ENCODE results near the gene IRF2. TPM values are rescaled to one million over a fixed set of nuclear protein-coding genes. Genes with fewer than 3 reads are reported as not detected.

IRF2 gene
- total and polyA plus RNA-seq, 2 of the 8 experiments (the other 6 are each of a cell fraction or from before 2014, with no cell fraction given): 13.8 to 17.0 TPM

DNA sequence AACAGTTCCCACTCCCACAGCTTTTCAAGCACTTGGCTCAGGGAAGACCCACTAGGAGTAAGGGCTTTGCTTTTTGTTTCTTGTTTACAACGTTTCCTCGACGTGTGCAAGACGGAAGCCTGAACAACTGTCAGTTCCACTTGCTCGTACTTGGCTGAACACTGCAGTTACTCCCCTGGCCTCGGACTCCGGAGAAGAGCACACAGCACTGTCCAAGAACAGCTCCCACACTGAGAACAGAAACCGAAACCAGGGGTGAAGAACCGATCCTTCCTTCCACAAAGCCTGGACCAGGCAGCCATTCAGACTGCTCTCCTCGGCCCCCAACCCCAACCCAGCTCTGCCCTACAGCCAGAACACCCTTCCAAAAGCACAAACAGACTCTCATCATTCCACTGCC is 25.5 kb downstream of the IRF2 start:
- H3K79me1 ChIP-seq (ENCODE audit: low read depth, low read length): peaks cover 7% of the 10 kb centered on the region; the same call in 1 of the 2 replicates
- TF ChIP-seq TBP (IDR thresholded peaks at IDR 0.05; ENCODE audit: low read depth, low read length) (no peak), CTCF (IDR thresholded peaks at IDR 0.05; ENCODE audit: control extremely low read depth in 1 of 3, insufficient read depth in 1 of 3, low read depth in 1 of 3, low read length in 3 of 3) (no peak), EP300 (IDR thresholded peaks at IDR 0.05; ENCODE audit: borderline replicate concordance in 1 of 2, low read depth in 2 of 2, low read length in 2 of 2) (no peak), CEBPB (IDR thresholded peaks at IDR 0.05; ENCODE audit: low read depth, low read length) (no peak), CHD2 (IDR thresholded peaks at IDR 0.05; ENCODE audit: low read length) (no peak), BCL11A (IDR thresholded peaks at IDR 0.05; ENCODE audit: low read depth in 2 of 2, low read length in 2 of 2) (no peak), SRF (IDR thresholded peaks at IDR 0.05; ENCODE audit: low read depth, low read length) (no peak), YY1 (IDR thresholded peaks at IDR 0.05; ENCODE audit: low read depth, low read length) (no peak), TAF1 (IDR thresholded peaks at IDR 0.05; ENCODE audit: low read depth, low read length) (no peak)
- H3K14ac ChIP-seq (ENCODE audit: insufficient read length): no peak overlapping the region
- 81% methylated on average over 10 of the region's 10 CpGs; no CpG with 5 or more reads in 1 of the 2 experiments for WGBS, 2 experiments (ENCODE audit: extremely low coverage in 1 of 2, insufficient coverage in 1 of 2, insufficient read length in 1 of 2, insufficient replicate concordance in 2 of 2, low coverage in 1 of 2, low lambda C conversion rate in 2 of 2, missing lambda C conversion rate in 1 of 2)
- H3K36me3 ChIP-seq (ENCODE audit: control insufficient read depth in 2 of 4, insufficient read depth in 4 of 4, low read length in 3 of 4): no peaks in the 10 kb centered on the region
- H3K56ac ChIP-seq (replicated peaks; ENCODE audit: insufficient read length, low read depth, low read length): no peak overlapping the region
- peak overlapping the region; percentile 5; the same call in 1 of the 2 replicates for H3K18ac ChIP-seq (ENCODE audit: extremely low read depth, low read length)
- peak overlapping the region; percentile 52 for H4K91ac ChIP-seq (replicated peaks; ENCODE audit: insufficient read length, low read length)
- peak overlapping the region; percentile 85; the same call in 1 of the 2 replicates for H2BK5ac ChIP-seq (ENCODE audit: low read depth, low read length)
- H3K4me2 ChIP-seq (ENCODE audit: insufficient read depth in 1 of 2, low read depth in 2 of 2, low read length in 2 of 2): peak overlapping the region; percentile 5 to 19; a peak in 2 of 4 replicates
- no peak overlapping the region for H3K27ac ChIP-seq (ENCODE audit: low read depth, low read length)
- peak overlapping the region in 1 of 4 experiments; percentile 17; a peak in 1 of 8 replicates for H3K4me3 ChIP-seq (ENCODE audit: extremely low read depth in 1 of 4, insufficient read depth in 2 of 4, low read depth in 3 of 4, low read length in 4 of 4)
- peaks cover 9 to 30% (median 26%) of the 10 kb centered on the region in 4 experiments for H3K4me1 ChIP-seq (replicated peaks in 1 of 4; ENCODE audit: control insufficient read depth in 3 of 4, insufficient read depth in 4 of 4, low read length in 3 of 4)
- DNase-seq (ENCODE audit: low read depth in 1 of 2, low spot score in 2 of 2) (no peak), FAIRE-seq (no peak)
- H4K8ac ChIP-seq (ENCODE audit: extremely low read depth, insufficient read depth, low read length): no peak overlapping the region
- peaks cover 3 to 4% of the 10 kb centered on the region in 2 experiments for H4K20me1 ChIP-seq (replicated peaks in 1 of 2; ENCODE audit: control insufficient read depth in 1 of 2, insufficient read depth in 2 of 2, low read length in 2 of 2)
- peaks cover 0 to 95% of the 10 kb centered on the region in 2 experiments for H3K79me2 ChIP-seq (ENCODE audit: control insufficient read depth in 1 of 2, insufficient read depth in 2 of 2, low read length in 2 of 2)
- no peak overlapping the region for H2AFZ ChIP-seq (ENCODE audit: low read length)
- no peaks in the 10 kb centered on the region for H3K23me2 ChIP-seq (ENCODE audit: low read depth, low read length)
- ChIA-PET POLR2A (ENCODE audit: partially characterized antibody) (interaction anchor here (1.0 to 1.1 kb wide), 2 partner anchors 9 to 11 kb away, joined by 3 to 5 read pairs; no protein-coding TSS in a partner anchor), CTCF (ENCODE audit: partially characterized antibody) (interaction anchor here (0.9 to 1.4 kb wide), 4 partner anchors 9 to 278 kb away, joined by 3 to 4 read pairs (median 3); no protein-coding TSS in a partner anchor)
- no peaks in the 10 kb centered on the region for H3K9me3 ChIP-seq (ENCODE audit: insufficient read depth in 2 of 2, low read depth in 1 of 2, low read length in 1 of 2)
- H4K5ac ChIP-seq (ENCODE audit: insufficient read length, low read depth, low read length): no peak overlapping the region
- H2BK12ac ChIP-seq (ENCODE audit: low read depth, low read length): peak overlapping the region; percentile 77; the same call in 1 of the 2 replicates
- no peak overlapping the region for H2BK20ac ChIP-seq (ENCODE audit: low read length)
- no peak overlapping the region for H3K4ac ChIP-seq (replicated peaks; ENCODE audit: insufficient read length, low read depth, low read length)
- H2BK120ac ChIP-seq (replicated peaks; ENCODE audit: low read depth, low read length): peak overlapping the region; percentile 6
- H3K9ac ChIP-seq (replicated peaks in 1 of 4; ENCODE audit: extremely low read depth in 1 of 4, low read depth in 3 of 4, low read length in 3 of 4): no peak overlapping the region
- H3K23ac ChIP-seq (ENCODE audit: insufficient read length): no peak overlapping the region
- no peaks in the 10 kb centered on the region for H3K27me3 ChIP-seq (replicated peaks in 1 of 4; ENCODE audit: control insufficient read depth in 3 of 4, extremely low read depth in 1 of 4, insufficient read depth in 3 of 4, low read length in 3 of 4)
- H2BK15ac ChIP-seq (ENCODE audit: low read length): no peak overlapping the region
- H2AK5ac ChIP-seq (ENCODE audit: low read depth, low read length): 0 out of 2 replicates have a peak overlapping the region, but pooled peaks have one; percentile 87
